Measurements from ENCODE around the gene HYPK.

DNA sequence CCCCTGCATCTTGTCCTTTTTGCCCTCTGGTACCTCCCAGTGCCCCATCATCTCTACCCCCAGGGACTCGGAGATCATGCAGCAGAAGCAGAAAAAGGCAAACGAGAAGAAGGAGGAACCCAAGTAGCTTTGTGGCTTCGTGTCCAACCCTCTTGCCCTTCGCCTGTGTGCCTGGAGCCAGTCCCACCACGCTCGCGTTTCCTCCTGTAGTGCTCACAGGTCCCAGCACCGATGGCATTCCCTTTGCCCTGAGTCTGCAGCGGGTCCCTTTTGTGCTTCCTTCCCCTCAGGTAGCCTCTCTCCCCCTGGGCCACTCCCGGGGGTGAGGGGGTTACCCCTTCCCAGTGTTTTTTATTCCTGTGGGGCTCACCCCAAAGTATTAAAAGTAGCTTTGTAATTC, 6.8 kb upstream of the HYPK start:
- no peak for TF ChIP-seq CTCF (IDR thresholded peaks at IDR 0.05)
- no peak for TF ChIP-seq ZFX (IDR thresholded peaks at IDR 0.05; ENCODE audit: borderline replicate concordance)
